Stimulated activated CD8-positive, alpha-beta memory T cell treated with anti-CD3 and anti-CD28 coated beads, Interleukin-12 subunit alpha, Interleukin-12 subunit beta, amount 100 ng/mL, for 4 hours (primary cell): ENCODE data around the gene GAMT.

Experiments used
- DNase-seq: peaks from one replicate; pipeline ENCODE4 v3.0.0-alpha.2; 2020; ENCODE audit warnings: low read depth

Gene GAMT

DNA sequence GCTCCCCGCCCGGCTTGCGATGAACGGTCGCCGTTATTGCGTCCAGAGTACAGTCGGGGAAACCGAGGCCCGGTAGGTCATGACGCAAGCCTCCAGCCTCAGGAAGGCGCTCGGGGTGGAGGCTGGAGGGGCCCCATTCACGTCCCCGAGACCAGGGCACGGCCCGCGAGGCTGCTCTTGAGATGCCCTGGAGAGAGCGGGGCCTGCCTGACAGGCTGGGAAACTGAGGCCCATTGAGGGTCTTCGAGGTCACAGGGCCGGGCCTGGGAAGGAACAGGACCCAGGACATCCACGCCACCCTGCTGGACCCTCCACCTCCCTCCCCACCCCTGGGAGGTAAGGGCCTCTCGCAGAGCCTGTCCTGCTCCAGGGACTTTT is 17.3 kb downstream of the GAMT start:
- DNase-seq = no peak

DNA sequence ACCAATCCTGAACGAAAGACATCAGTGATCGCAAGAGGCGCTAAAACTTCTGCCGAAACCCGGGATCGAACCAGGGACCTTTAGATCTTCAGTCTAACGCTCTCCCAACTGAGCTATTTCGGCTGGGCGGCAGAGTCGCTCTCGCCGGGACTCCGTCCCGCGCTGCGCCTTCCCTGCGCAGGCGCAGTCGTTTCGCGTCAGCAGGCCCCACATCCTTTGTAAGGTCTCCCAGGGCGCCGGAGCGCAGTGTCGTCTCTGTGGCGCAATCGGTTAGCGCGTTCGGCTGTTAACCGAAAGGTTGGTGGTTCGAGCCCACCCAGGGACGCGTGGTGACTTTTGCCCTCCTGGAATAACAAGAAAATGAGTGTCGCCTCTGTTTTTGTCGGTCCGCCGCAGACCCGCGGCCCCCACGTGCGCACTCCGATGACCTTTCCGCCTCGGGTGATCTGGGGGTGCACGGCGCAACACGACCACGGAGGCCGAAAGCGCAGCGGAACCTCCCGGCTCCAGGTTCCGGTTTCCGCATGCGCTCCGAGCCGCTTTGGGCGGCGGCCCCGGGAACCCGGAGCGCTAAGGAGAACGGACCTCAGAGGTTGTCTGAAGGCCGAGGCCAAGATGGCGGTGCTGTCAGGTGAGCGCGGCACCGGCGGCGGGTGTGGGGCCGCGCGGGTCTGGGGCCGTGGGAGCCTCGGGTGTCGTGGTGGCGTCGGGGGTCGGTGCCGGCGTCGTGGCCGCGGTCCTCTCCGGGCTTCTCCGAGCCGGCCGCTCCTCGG is 17.8 kb downstream of the GAMT start, which contains the start of gene NDUFS7:
NDUFS7 (plus strand) TSS at position 596 of the 773 bp plus-strand sequence; CDS start at position 616, 20 bp downstream.
- DNase-seq = peak; percentile 91

DNA sequence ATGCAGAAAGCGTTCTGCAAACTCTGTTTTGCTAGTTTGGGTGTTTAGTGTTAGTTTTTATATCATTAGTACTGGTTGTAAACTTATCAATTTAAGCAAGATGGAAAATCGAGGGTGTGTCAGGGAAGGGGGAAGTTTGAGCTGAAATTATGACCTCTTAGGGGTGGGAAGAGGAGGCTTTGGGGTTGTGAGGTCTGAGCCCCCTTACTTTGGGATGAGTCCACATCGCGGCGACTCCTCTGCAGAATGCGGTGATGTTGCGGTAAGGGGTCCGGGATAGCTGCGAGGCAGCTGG is 18.4 kb downstream of the GAMT start:
- DNase-seq = no peak

DNA sequence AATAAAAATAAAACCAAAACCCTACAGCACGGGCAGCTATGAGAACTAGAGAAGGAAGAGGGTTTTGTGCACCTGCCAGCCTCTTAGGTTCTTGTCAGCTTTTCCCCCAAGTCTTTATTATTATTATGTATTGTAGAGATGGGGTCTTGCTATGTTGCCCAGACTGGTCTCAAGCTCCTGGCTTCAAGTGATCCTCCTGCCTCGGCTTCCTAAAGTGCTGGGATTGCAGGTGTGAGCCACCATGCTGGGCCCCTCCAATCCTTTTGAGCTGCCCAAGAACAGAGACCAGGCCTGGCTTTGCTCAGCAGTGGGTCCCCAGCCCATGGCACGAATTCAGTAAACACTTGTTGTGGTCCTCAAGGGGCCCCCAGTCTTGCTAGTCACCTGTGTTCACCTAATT is 19.1 kb downstream of the GAMT start:
- no peak for DNase-seq

DNA sequence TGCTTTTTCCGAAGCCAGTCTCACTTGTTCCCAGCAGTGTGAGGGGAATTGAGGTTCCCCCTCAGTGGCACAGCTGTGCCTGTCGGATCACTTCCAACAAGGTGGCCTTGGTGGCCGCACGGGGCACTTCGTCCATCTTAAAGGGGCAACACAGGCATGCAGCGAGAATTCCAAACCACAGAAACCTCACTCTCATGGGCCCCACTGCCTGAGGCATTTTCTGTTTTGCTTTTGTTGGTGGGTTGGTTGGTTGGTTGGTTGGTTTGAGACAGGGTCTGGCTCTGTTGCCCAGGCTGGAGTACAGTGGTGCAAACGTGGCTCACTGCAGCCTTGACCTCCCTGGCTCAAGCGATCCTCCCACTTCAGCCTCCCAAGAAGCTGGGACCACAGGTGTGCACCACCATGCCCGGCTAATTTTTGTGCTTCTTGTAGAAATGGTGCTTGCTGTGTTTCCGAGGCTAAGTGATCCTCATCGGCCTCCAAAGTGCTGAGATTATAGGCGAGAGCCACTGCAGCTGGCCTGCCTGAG is 21.3 kb downstream of the GAMT start:
- no peak for DNase-seq

DNA sequence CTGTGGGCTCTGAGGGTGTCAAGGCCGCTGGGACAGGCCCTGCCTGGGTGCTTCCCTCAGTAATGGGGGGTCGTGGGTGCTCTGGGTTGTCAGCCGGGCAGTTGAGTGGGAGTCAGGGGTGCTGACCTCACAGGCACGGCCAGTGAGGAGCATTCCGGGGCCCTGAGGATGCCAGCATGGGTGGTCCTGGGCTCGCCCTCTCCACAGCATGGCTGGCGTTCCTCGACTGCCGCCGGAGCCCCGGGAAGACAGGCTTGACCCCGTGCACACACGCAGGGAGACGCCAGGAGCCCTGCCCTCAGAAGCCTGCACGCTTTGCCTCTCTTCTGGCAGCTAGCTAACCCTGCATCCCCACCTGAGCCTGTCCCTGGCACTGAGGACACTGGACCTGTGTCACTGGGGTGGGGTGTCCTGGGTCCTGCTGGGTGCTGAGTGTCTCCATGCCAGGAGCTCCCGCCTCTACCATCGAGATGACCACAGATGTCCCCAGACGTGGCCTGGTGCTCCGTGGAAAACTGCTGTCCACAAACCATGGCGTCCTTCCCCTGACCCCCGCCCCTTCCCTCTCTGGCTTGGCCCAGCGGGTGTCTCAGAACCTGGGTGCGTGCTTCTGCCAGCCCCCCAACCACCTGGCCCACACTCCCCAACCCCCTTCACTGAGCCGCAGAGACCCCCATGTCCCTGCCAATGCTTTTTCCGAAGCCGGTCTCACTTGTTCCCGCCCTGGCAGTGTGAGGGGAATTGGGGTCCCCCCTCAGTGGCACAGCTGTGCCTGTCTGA is 22.0 kb downstream of the GAMT start:
- no peak for DNase-seq

DNA sequence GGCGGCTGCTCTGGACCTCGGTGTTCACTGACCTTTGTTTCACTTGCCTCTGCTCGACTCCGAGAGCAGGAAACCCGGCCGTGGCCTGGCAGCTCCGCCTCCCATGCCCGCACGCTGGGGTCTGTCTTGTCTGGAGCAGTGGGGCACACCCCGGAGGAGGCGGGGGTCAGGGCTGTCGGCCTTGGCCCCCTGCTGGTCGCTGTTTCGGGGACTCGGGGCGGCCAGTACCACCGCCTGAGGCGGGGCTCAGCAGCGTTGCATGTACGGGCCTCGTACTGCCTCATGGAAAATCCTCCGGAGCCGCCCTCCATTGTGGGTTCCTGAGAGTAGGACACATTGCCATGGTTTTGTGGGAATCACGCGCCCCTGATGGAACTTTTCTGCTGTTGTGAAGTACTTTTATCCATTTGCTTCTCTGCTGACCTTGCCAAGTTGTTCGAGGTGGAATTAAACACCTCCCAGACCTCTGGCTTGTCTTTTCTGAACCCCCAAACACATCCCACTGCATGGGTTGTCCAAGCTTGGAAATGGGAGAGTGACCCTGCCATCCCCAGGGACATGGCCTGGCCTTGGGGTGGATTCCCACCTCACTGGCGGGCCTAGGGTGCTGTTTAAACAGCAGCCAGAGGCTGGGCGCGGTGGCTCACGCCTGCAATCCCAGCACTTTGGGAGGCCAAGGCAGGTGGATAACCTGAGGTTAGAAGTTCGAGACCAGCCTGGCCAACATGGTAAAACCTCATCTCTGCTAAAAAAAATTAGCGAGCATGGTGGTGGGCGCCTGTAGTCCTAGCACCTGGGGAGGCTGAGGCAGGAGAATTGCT is 23.2 kb downstream of the GAMT start:
- no peak for DNase-seq

DNA sequence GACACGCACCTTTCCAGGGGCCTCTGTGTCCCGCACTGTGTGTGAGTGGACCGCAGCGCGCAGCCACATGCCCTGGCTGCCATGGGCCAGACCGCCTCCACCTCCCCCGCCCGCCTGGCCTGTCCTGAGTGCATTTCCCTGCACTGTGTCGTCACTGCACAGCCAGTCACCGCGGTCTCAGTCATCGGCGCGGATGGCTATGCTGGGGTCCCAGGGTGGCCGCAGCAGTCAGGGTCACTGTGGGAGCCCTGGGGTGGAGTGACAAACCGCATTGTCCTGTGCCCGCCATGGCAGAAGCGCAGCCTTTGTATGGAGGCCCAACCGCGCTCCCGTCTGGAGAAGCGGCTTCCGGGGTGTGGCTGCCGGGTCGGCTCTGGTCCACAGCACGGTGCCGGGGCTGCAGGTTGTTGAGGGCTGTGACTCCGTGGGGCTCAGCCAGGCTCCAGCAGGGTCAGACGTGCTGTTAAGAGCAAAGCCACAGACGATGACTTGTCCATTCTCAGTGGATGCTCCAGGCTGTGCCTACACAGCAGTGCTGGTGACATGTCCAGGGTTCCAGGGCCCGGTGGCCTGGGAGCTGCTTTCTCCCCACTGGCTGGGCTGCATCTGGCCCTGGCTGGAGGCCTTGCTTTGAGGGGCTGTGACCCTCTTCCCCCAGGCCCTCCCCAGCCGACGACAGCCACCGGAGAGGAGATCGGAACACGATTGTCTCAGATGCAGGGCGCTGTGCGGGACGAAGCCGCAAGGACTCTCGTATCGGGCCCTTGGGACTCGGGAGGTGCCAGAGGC is 24.0 kb downstream of the GAMT start:
- no peak for DNase-seq

DNA sequence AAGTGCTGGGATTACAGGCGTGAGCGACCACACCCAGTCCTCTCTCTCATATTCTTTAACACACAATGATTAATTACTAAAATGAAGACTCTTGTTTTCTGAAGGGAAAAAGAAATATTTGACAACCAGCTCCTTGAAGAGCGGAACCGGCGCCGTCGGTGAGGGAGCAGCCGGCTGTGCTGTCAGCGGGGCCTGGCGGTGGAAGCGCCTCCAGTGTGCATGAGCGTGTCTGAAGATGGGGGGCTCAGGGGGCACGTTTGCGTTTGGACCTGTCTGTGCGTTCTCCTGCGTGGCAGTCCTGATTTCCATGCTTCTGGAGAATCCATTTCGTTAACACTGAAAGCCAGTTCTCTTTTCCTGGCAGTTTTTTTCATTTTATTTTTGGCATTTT is 24.9 kb downstream of the GAMT start:
- no peak for DNase-seq

DNA sequence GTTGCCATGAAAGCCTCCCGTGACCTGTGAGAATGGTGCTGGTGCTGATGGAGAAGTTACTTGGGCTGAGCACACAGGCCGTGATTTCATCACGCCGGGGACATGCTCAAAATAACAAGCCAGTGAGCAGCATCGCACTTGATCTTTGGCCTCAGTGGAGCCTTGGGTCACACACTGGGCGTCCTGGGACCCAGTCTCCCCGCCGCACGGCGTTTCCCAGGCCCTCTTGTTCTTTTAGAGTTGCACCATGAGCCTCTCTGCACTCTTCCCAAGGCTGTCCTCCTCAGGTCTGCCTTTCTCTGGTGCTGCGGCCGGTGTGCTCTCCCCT is 27.1 kb downstream of the GAMT start:
- DNase-seq = no peak

DNA sequence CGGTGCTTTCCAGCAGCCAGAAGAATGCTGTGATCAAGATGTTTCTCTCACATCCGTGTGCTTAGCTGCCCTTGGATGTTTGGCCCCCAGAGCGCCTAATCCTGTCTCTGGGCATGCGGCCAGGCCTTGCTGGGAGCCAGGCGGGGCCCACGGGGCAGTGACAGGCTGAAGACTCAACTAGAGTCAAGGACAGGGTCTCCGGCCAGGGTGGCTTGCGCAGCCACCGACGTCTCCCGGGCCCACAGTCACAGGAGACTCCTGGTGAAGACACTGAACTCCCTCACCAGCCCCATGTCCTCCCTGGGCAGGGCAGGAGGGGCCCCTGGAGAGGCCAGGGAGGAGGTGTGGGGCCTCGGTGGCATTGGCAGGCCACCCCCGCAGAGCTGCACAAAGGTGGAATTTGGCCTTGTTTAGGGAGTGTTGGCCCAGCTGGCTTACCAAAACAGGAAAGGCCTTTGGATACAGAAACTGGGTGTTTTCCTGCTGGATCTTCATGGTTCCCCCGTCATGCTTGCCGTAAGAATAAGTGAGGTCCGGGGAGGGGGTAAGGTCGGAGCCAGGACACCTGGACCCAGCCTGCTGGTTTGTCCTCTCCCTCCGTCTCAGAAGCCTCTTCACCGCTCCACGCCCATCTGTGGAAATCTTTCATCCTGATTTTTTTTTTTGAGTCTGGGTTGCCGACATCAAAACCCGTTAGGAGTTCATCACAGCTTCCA is 27.6 kb downstream of the GAMT start:
- no peak for DNase-seq

DNA sequence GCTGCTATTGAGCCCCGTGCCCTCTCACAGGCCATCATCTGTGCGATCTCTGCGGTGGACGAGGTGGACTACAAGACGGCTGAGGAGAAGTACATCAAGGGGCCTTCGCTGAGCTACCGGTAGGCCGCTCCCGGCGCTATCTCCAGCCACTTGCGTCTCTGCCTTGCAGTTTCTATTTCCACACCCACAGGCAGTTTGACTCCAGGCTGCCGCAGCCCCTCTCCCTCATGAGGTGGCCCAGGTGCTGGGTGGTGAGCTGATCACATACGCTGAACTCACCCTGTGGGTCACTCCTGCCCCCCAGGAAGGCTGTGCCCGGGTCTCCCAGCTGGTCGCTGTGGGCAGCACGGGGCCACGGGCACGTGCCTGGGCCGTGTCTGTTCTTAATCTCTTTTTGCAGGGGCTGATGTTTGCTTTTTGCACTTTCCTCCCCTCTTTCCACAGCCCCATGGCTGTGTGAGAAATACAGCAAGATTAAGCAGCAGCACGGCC is 28.3 kb downstream of the GAMT start:
- no peak for DNase-seq

DNA sequence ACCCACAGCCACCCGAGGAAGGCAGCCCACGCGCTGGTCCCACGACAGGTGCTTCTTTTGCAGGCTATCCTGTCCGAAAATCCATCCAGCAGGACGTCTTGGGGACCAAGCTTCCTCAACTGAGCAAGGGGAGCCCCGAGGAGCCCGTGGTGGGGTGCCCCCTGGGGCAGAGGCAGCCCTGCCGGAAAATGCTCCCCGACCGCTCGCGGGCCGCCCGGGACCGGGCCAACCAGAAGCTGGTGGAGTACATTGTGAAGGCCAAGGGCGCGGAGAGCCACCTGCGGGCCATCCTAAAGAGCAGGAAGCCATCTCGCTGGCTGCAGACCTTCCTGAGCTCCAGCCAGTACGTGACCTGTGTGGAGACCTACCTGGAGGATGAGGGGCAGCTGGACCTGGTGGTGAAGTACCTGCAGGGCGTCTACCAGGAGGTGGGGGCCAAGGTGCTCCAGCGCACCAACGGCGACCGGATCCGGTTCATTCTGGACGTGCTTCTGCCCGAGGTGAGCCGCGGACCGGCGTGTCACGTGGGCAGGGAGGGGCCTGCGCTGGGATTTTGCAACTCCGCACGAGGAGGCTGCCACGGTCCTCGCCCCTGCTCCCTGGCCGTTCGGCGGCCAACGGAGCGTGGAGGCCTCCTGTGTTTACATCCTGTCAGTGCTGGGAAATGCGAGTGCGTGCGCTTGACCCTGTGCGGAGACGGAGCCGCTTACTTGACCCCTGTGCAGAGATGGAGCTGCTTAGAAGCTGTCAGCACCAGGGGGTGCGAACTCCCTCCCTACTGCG is 30.6 kb downstream of the GAMT start:
- DNase-seq = no peak

DNA sequence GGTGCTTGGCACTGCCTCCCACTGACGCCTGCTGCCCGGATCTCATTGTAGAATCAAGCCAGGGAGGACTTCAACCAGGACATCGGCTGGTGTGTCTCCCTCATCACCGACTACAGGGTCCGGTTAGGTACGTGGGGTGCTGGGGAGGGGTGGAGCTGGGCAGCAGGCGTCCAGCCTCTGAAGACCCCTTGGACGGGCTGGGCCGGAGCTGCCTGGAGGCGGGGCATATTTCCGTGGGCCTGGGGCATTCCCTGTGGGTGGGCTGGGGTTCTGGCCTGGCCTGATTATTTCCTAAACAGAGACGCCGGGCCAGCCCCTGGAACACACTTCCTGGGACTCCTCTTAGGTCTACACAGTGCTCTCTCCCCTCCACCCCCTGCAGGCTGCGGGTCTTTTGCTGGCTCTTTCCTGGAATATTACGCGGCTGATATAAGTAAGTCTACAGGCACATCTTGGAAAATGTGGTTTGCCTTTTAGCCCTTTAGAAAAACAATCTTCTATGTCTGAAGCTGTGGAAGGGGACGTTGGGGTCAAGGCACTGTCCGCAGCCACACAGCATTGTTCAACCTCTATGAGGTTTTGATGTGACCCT is 32.0 kb downstream of the GAMT start:
- DNase-seq = no peak

DNA sequence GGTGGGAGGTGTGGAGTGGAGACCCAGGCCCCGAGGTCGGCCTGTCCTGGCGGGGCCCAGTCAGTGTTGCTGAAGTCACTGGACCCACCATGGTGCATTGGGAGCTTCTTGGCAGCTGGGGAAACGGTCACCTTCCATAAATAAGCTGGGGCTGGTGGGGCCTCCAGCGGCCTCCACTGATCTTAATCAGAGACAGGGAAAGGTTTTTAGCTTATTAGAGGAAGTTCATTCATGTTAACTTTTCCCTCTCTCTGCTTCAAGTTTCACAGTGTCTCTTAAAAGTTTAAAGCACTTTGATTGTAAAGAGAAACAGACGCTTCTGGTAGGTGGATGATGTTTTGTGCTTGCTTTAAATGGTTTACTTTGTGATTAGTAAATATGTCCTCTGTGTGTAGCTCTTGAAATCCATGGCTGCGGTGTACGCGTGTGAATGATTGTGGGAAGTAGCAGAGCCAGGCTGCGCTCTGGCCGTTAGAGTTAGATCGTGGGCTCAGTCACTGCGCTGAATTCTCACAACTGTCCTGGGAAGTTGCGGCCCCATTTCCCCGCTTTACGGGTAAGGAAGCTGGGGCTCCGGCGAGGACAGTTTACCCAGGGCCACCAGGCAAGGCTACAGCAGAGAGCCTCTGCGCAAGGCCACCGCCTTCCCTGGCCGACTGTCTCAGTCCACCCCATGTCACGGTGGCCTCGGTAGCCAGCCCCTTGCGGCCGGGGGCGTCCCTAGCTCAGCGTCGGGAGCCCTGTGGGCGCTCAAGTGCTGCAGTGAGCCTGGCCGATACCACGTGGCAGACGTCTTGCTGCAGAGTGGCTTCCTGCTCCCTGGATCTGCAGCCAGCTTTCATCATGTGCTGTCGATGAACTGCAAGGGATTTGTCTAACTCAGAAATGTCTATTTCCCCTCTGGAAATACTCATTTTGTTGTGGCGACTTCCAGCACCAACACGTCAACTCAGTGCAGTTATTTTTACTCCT is 34.2 kb downstream of the GAMT start:
- DNase-seq = no peak

DNA sequence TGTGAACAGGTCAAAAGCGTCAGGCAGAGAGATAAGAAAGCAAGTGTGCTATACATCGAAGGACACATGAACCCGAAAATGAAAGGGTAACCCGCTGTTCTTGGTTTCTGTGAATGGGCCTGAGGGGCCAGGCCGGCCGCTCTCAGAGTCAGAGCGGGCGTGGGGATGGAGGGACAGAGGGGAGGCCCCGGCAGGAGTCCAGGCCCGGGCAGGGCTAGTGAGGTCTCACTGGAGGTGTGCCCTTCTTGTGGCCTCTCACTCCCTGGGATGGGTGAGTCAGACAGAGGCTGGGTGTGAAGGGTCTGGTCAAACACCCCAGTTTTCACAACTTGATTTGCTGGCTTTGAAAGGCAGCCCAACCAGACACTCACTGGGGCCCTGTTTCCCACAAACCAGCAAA is 35.0 kb downstream of the GAMT start:
- no peak for DNase-seq

DNA sequence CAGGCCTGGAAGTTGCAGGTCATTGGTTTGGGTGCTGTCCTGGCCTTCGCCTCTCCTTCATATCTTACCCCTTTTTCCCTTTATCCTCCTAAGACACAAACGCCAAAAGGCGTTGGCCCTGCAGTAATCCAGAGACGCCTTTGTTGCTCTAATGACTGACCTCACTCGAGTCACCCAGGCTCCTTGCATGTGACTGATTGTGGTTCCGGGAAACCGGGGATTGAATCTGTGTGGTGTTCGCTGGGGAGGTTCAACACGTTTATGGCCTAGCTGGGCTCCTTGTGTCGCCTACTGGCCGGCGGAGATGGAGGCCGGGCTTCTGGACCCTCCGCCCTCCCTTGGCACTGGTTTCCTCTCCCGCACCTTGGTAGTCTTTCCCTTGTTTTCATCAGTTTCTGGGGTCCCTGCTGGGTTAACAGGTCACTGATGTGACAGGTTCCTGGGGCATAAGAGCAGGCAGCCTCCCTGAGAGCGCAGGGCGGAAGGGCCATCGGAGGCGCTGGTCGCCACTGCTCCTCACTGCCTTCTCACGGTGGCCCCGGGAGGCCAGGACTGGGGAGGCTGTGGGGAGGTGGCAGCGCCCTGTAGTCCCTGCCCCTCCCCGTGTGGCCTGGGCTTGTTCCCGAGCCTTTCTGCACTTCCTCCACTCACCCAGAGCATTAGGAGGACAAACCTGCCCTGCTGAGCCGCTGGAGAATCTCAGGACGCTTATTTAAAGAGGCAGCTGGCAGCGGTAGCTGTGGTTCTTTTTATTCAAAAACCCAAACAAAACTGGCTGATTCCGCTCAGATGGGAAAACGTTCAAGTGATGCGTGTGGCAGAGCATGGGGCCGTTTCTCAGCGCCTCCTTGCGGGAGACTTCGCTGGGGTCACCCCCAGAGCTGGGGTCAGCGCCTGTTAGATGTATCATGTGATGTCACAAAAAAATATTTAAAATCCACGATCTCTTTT is 35.7 kb downstream of the GAMT start:
- DNase-seq = no peak
